PC-3 (cell line): ENCODE data around the gene KIAA1614. TPM values are rescaled to one million over a fixed set of nuclear protein-coding genes. Genes with fewer than 3 reads are reported as not detected.

ENCODE experiments used
- ATAC-seq: fragments of 200-7000 bp; cut with Tn5 transposase; 2 replicates; pipeline ENCODE4 v1.9.1; 2020; ENCODE audit warnings: mild to moderate bottlenecking, moderate library complexity
- BruUV-seq: library from RNA; stranded (reverse); fragments of 400-500 nt; replicated peaks from 2 replicates; lab custom pipeline; 2021; lab: Mats Ljungman, UMichigan
- CTCF ChIA-PET: fragments of 300-600 bp; sonication (Branson Sonifier 250); formaldehyde crosslinking; loops from one replicate; lab custom pipeline; 2022; ENCODE audit warnings: antibody characterized with exemption; lab: Charles Lee
- POLR2A ChIA-PET: fragments of 300-600 bp; sonication (Branson Sonifier 250); formaldehyde crosslinking; loops from one replicate; lab custom pipeline; 2022; ENCODE audit warnings: antibody characterized with exemption; ENCODE audit not compliant: unreplicated experiment; lab: Charles Lee
- DNase-seq: peaks from one replicate; pipeline ENCODE4 v3.0.0-alpha.2; 2015
- H2AFZ ChIP-seq: fragments of 300-600 bp; sonication (generic); 2 replicates; pipeline ENCODE4 v1.6.0; 2016; ENCODE audit warnings: antibody characterized with exemption, low read length
- H3F3A ChIP-seq: fragments of 300-600 bp; sonication (generic); one replicate; pipeline ENCODE4 v1.6.0; 2017; ENCODE audit warnings: antibody characterized with exemption, low read length, control low read depth, mild to moderate bottlenecking; ENCODE audit not compliant: unreplicated experiment
- H3K27ac ChIP-seq: fragments of 300-600 bp; sonication (generic); 2 replicates; pipeline ENCODE4 v1.5.1; 2016; ENCODE audit warnings: mild to moderate bottlenecking, low read length
- H3K27me3 ChIP-seq: fragments of 300-600 bp; sonication (generic); 2 replicates; pipeline ENCODE4 v1.6.1; 2016; ENCODE audit warnings: low read length, mixed read lengths
- H3K36me3 ChIP-seq: fragments of 300-600 bp; sonication (generic); 2 replicates; pipeline ENCODE4 v1.6.1; 2016; ENCODE audit warnings: low read depth, mixed run types, low read length, mixed read lengths
- H3K4me1 ChIP-seq: fragments of 300-600 bp; sonication (generic); 2 replicates; pipeline ENCODE4 v1.5.1; 2016; ENCODE audit warnings: low read length; ENCODE audit not compliant: insufficient read depth
- H3K4me2 ChIP-seq: fragments of 300-600 bp; sonication (generic); 2 replicates; pipeline ENCODE4 v1.6.0; 2016; ENCODE audit warnings: low read length
- H3K4me3 ChIP-seq: fragments of 300-600 bp; sonication (generic); 2 replicates; pipeline ENCODE4 v1.5.1; 2016; ENCODE audit warnings: mild to moderate bottlenecking, low read length, mixed read lengths
- H3K79me2 ChIP-seq: fragments of 300-600 bp; sonication (generic); 2 replicates; pipeline ENCODE4 v1.6.1; 2017; ENCODE audit warnings: low read length, mixed read lengths
- H3K9ac ChIP-seq: fragments of 300-600 bp; sonication (generic); 2 replicates; pipeline ENCODE4 v1.6.0; 2016; ENCODE audit warnings: mild to moderate bottlenecking, low read length
- H3K9me2 ChIP-seq: fragments of 300-600 bp; sonication (generic); replicated peaks from 2 replicates; pipeline ENCODE4 v1.6.1; 2016; ENCODE audit warnings: mixed run types, low read length, mixed read lengths
- H3K9me3 ChIP-seq: fragments of 300-600 bp; sonication (generic); 2 replicates; pipeline ENCODE4 v1.6.1; 2016; ENCODE audit warnings: low read length, mixed read lengths
- H4K20me1 ChIP-seq: fragments of 300-600 bp; sonication (generic); 2 replicates; pipeline ENCODE4 v1.6.1; 2016; ENCODE audit warnings: low read length, mixed read lengths
- CTCF ChIP-seq: fragments of 300-600 bp; sonication (generic); conservative IDR thresholded peaks from 2 replicates; pipeline ENCODE4 v1.5.1; 2017; ENCODE audit warnings: antibody characterized with exemption, low read depth, mild to moderate bottlenecking, low read length
- EZH2 ChIP-seq: fragments of 300-600 bp; sonication (generic); IDR thresholded peaks from one replicate; pipeline ENCODE4 v1.6.1; 2017; ENCODE audit warnings: antibody characterized with exemption, mild to moderate bottlenecking, low read length; ENCODE audit not compliant: unreplicated experiment
- EZH2phosphoT487 ChIP-seq: fragments of 300-600 bp; sonication (generic); IDR thresholded peaks from 2 replicates; pipeline ENCODE4 v1.6.1; 2018; ENCODE audit warnings: mild to moderate bottlenecking, antibody characterized with exemption, low read length, borderline replicate concordance
- intact Hi-C: fragments of 100-400 bp; cut with micrococcal nuclease; formaldehyde crosslinking; loops from 2 replicates; pipeline ENCODE4 v1.9.0; 2023
- total RNA-seq: library from RNA; depleted of rRNA; stranded (reverse); fragments of >200 nt; gene quantifications from 2 replicates; pipeline ENCODE4 v1.2.3, GENCODE V29; 2014

Gene KIAA1614
- total RNA-seq, 1 experiment from 2014 or later: not detected

- DNase-seq (no peak), ATAC-seq (no peak)
- H2AFZ ChIP-seq: no peak overlapping the region
- H3K27ac ChIP-seq: no peak overlapping the region
- intact Hi-C loops: no loop called here
- ChIA-PET CTCF (no interaction called here), POLR2A (no interaction called here)
- TF ChIP-seq CTCF: no peak
- no peak for TF ChIP-seq EZH2phosphoT487
- no peak for TF ChIP-seq EZH2
- H3K9ac ChIP-seq: no peak overlapping the region
- H4K20me1 ChIP-seq: no peaks in the 10 kb centered on the region
- H3K36me3 ChIP-seq: no peaks in the 10 kb centered on the region
- no peaks in the 10 kb centered on the region for H3K27me3 ChIP-seq
- H3K4me3 ChIP-seq: no peak overlapping the region
- no peaks in the 10 kb centered on the region for H3K9me3 ChIP-seq
- H3F3A ChIP-seq: no peaks in the 10 kb centered on the region
- H3K4me2 ChIP-seq: no peak overlapping the region
- no peaks in the 10 kb centered on the region for H3K4me1 ChIP-seq
- H3K9me2 ChIP-seq: no peaks in the 10 kb centered on the region
- BruUV-seq: no TSS peak
- no peaks in the 10 kb centered on the region for H3K79me2 ChIP-seq
These were observed 12.9 kb downstream of the KIAA1614 start for GRCh38 chr1:180925471-180926051.

GRCh38 chr1:180926164-180926981 is 13.7 kb downstream of the KIAA1614 start:
- POLR2A ChIA-PET: no interaction called here
- H3K9ac ChIP-seq: no peak overlapping the region
- H3K4me2 ChIP-seq: no peak overlapping the region
- no peaks in the 10 kb centered on the region for H3K9me2 ChIP-seq
- H3K27ac ChIP-seq: no peak overlapping the region
- no peaks in the 10 kb centered on the region for H3K9me3 ChIP-seq
- no peak for TF ChIP-seq CTCF
- no peak for TF ChIP-seq EZH2phosphoT487
- TF ChIP-seq EZH2: no peak
- H3K4me3 ChIP-seq: no peak overlapping the region
- H2AFZ ChIP-seq: no peak overlapping the region
- no peaks in the 10 kb centered on the region for H3K4me1 ChIP-seq
- ATAC-seq: no peak
- no peak for DNase-seq
- intact Hi-C loops: no loop called here
- BruUV-seq: no TSS peak
- no peaks in the 10 kb centered on the region for H3K36me3 ChIP-seq
- no peaks in the 10 kb centered on the region for H3K79me2 ChIP-seq
- H3K27me3 ChIP-seq: no peaks in the 10 kb centered on the region
- no peaks in the 10 kb centered on the region for H4K20me1 ChIP-seq
- CTCF ChIA-PET: no interaction called here
- no peaks in the 10 kb centered on the region for H3F3A ChIP-seq

GRCh38 chr1:180927348-180927747 is 14.7 kb downstream of the KIAA1614 start:
- no peaks in the 10 kb centered on the region for H3K27me3 ChIP-seq
- H3F3A ChIP-seq: no peaks in the 10 kb centered on the region
- DNase-seq (no peak), ATAC-seq (no peak)
- no peaks in the 10 kb centered on the region for H3K36me3 ChIP-seq
- no peak overlapping the region for H3K4me2 ChIP-seq
- H4K20me1 ChIP-seq: no peaks in the 10 kb centered on the region
- no peak overlapping the region for H3K4me3 ChIP-seq
- no peaks in the 10 kb centered on the region for H3K79me2 ChIP-seq
- H3K9me3 ChIP-seq: no peaks in the 10 kb centered on the region
- H3K4me1 ChIP-seq: no peaks in the 10 kb centered on the region
- no peaks in the 10 kb centered on the region for H3K9me2 ChIP-seq
- no peak overlapping the region for H3K27ac ChIP-seq
- POLR2A ChIA-PET: no interaction called here
- H2AFZ ChIP-seq: no peak overlapping the region
- H3K9ac ChIP-seq: no peak overlapping the region
- CTCF ChIA-PET: no interaction called here
- intact Hi-C loops: no loop called here
- no TSS peak for BruUV-seq
- TF ChIP-seq EZH2: no peak
- TF ChIP-seq EZH2phosphoT487: no peak
- TF ChIP-seq CTCF: no peak
